CD4-positive, CD25-positive, alpha-beta regulatory T cell (primary cell): ENCODE measurements around the gene KCNIP1. TPM values are rescaled to one million over a fixed set of nuclear protein-coding genes. Genes with fewer than 3 reads are reported as not detected.

ENCODE experiments used
- ATAC-seq, 2 donors: fragments of 150-1000 bp; cut with Tn5 transposase; one replicate each; pipeline ENCODE4 v1.10.0; 2021; ENCODE audit warnings: low read depth in 2 of 2, moderate number of reproducible peaks in 2 of 2, moderate library complexity in 1 of 2
- DNase-seq, 3 donors: peaks; one replicate each; pipeline versions ENCODE4 v3.0.0 to v3.0.0-alpha.2; 2012 to 2022; ENCODE audit warnings: mixed read lengths in 1 of 3
- H3K27ac ChIP-seq: one replicate; pipeline ENCODE4 v1.7.0; 2013; ENCODE audit warnings: mild to moderate bottlenecking, low read length; ENCODE audit not compliant: insufficient read depth, poor library complexity, severe bottlenecking
- H3K27me3 ChIP-seq: one replicate; pipeline ENCODE4 v1.7.0; 2013; ENCODE audit warnings: low read length; ENCODE audit not compliant: control insufficient read depth, insufficient read depth
- H3K36me3 ChIP-seq: one replicate; pipeline ENCODE4 v1.7.0; 2013; ENCODE audit warnings: mild to moderate bottlenecking, low read length, moderate library complexity; ENCODE audit not compliant: control insufficient read depth, insufficient read depth
- H3K4me1 ChIP-seq: 2 replicates; pipeline ENCODE4 v1.7.0; 2013; ENCODE audit warnings: mild to moderate bottlenecking, low read length; ENCODE audit not compliant: insufficient read depth, control insufficient read depth, poor library complexity, severe bottlenecking
- H3K4me3 ChIP-seq: one replicate; pipeline ENCODE4 v1.7.0; 2013; ENCODE audit warnings: low read depth, mild to moderate bottlenecking, low read length, moderate library complexity
- H3K9me3 ChIP-seq, 2 experiments: 1 replicate in 1 of 2; 2 replicates in 1 of 2; pipeline ENCODE4 v1.7.0; 2013; ENCODE audit warnings: low read length in 2 of 2, mild to moderate bottlenecking in 1 of 2, moderate library complexity in 1 of 2; ENCODE audit not compliant: control insufficient read depth in 2 of 2
- H3K27ac Mint-ChIP-seq, 3 donors: one replicate each; pipeline ENCODE4 v1.8.0; 2020 to 2022; ENCODE audit warnings: mild to moderate bottlenecking in 3 of 3, mixed read lengths in 3 of 3, moderate library complexity in 2 of 3
- H3K27me3 Mint-ChIP-seq: one replicate; pipeline ENCODE4 v1.8.0; 2022; ENCODE audit warnings: mild to moderate bottlenecking, mixed read lengths
- H3K36me3 Mint-ChIP-seq: one replicate; pipeline ENCODE4 v1.8.0; 2020; ENCODE audit warnings: mixed read lengths
- H3K4me1 Mint-ChIP-seq, 4 donors: one replicate each; pipeline ENCODE4 v1.8.0; 2020 to 2022; ENCODE audit warnings: mixed read lengths in 4 of 4, mild to moderate bottlenecking in 1 of 4
- H3K4me3 Mint-ChIP-seq, 4 donors: one replicate each; pipeline ENCODE4 v1.8.0; 2020 to 2022; ENCODE audit warnings: mild to moderate bottlenecking in 4 of 4, mixed read lengths in 4 of 4, moderate library complexity in 3 of 4
- H3K9me3 Mint-ChIP-seq, 7 donors: one replicate each; pipeline ENCODE4 v1.8.0; 2020 to 2022; ENCODE audit warnings: mixed read lengths in 7 of 7, mild to moderate bottlenecking in 3 of 7, moderate library complexity in 2 of 7
- polyA plus RNA-seq, 4 donors: library from polyadenylated mRNA; unstranded; fragments of 300-500 nt; fragmentation: Illumina TruSeq; gene quantifications; one replicate each; pipeline ENCODE4 v1.2.3, GENCODE V29; 2021
- total RNA-seq: library from RNA; stranded (reverse); gene quantifications from one replicate; pipeline ENCODE4 v1.2.3, GENCODE V29; 2022

The KCNIP1 gene
- total and polyA plus RNA-seq, 5 donors from 2014 or later, result not detected

DNA sequence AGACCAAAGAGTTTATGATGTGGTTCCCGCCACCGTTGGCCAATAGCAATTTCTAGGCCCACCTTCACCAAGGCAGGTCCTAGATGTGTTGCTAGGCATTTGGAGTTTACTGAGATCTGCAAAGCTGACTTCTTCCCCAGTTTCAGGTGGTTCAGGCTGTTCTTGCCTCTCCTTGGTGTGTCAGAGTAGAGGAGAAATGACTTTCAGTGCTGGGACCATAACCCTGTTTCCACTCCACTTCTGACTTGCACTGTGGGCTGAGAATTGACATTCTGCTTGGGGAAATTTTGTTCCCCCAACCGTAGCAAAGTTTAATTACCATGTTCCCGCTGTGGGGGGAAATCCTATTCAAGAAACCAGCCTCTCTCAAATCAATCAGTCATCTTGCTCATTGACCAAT, 151.7 kb downstream of the KCNIP1 start:
- Histone ChIP-seq H3K27me3 (no peaks in the 10 kb centered on the region), H3K4me3 (no peak overlapping the region), H3K9me3 (no peaks in the 10 kb centered on the region), H3K27ac (no peak overlapping the region), H3K36me3 (no peaks in the 10 kb centered on the region), H3K4me1 (no peaks in the 10 kb centered on the region)
- H3K27ac Mint-ChIP-seq, result no peak overlapping the region
- no peak for DNase-seq
- H3K9me3 Mint-ChIP-seq, result no peaks in the 10 kb centered on the region
- no peak for ATAC-seq
- H3K27me3 Mint-ChIP-seq, result peaks cover 11% of the 10 kb centered on the region
- H3K4me1 Mint-ChIP-seq, result no peaks in the 10 kb centered on the region
- no peak overlapping the region for H3K4me3 Mint-ChIP-seq
- H3K36me3 Mint-ChIP-seq, result no peaks in the 10 kb centered on the region

DNA sequence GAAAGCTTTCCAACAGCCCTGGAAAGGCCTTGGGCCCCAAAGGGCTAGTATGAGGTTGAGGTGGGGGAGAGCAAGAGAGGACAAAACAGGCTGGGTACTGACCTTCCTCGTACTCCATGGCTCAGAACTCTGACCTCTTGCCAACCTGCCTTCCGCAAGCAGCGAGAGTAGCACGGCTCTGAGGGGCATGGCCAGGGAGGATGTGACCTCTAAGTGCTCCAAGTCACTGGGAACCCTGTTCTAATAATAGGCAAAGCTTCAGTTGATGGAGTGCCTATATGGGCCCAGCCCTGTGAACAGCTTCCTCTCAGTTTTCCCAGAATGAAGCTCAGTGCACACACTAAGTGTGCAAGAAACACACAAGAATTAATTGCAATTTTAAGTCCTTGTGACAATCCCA, 152.1 kb downstream of the KCNIP1 start:
- no peaks in the 10 kb centered on the region for H3K27me3 ChIP-seq
- no peaks in the 10 kb centered on the region for H3K4me1 ChIP-seq
- peaks cover 11% of the 10 kb centered on the region for H3K27me3 Mint-ChIP-seq
- H3K27ac ChIP-seq, result no peak overlapping the region
- no peak overlapping the region for H3K4me3 ChIP-seq
- H3K4me1 Mint-ChIP-seq, result no peaks in the 10 kb centered on the region
- no peaks in the 10 kb centered on the region for H3K36me3 Mint-ChIP-seq
- no peak overlapping the region for H3K4me3 Mint-ChIP-seq
- H3K36me3 ChIP-seq, result no peaks in the 10 kb centered on the region
- no peak overlapping the region for H3K27ac Mint-ChIP-seq
- no peaks in the 10 kb centered on the region for H3K9me3 ChIP-seq
- DNase-seq, result no peak
- ATAC-seq, result no peak
- no peaks in the 10 kb centered on the region for H3K9me3 Mint-ChIP-seq

DNA sequence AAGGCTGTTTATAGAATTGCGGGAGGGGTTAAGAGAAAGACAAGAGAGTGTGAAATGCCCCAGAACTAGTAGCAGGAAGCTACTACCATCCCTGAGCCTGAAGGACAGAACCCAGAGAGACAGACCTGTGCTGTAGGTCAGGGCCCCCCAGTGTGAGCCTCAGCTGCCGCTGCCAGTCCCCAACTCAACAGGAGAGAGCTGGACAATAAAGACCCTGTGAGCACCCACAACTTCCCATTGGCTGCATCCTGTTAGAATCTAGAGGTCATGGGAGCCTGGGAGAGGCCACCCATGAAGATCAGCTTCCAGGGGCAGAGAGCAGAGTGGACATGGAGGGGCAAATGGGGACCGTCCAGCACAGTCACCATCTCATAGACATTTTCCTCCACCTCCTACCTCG, 152.5 kb downstream of the KCNIP1 start:
- H3K4me1 Mint-ChIP-seq, result no peaks in the 10 kb centered on the region
- DNase-seq, result no peak
- no peaks in the 10 kb centered on the region for H3K36me3 Mint-ChIP-seq

DNA sequence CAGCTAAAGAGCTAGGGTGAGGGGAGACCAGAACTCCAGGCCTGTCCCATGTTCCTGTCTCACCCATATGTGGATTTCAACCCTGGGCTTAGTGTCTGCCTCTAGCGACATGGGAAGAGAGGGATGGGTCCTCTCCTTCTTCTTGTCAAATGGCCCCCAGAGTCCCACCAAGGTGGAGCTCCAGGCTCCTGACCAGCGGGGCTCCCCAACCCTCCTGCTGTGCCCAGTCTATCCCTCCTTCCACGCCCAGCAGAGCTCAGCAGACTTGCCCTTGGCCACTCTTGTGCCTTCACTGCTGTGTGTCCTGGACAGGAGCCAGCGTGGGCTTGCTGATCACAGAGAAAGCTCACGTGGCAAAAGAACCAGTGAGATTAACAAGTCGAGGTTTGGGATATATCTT, 156.7 kb downstream of the KCNIP1 start:
- no peak overlapping the region for H3K4me3 Mint-ChIP-seq
- no peak for ATAC-seq
- DNase-seq, result no peak
- Histone ChIP-seq H3K4me3 (no peak overlapping the region), H3K36me3 (no peaks in the 10 kb centered on the region), H3K9me3 (no peaks in the 10 kb centered on the region), H3K4me1 (no peaks in the 10 kb centered on the region), H3K27me3 (no peaks in the 10 kb centered on the region), H3K27ac (no peak overlapping the region)
- H3K4me1 Mint-ChIP-seq, result no peaks in the 10 kb centered on the region
- H3K27me3 Mint-ChIP-seq, result peaks cover 7% of the 10 kb centered on the region
- no peaks in the 10 kb centered on the region for H3K36me3 Mint-ChIP-seq
- H3K9me3 Mint-ChIP-seq, result peaks cover 0 to 4% (median 0%) of the 10 kb centered on the region in 7 donors
- no peak overlapping the region for H3K27ac Mint-ChIP-seq

More for the DNA sequence above, 152.5 kb downstream of the KCNIP1 start:
- ATAC-seq, result no peak
- peaks cover 11% of the 10 kb centered on the region for H3K27me3 Mint-ChIP-seq
- no peaks in the 10 kb centered on the region for H3K36me3 ChIP-seq
- H3K27ac Mint-ChIP-seq, result no peak overlapping the region
- H3K4me1 ChIP-seq, result no peaks in the 10 kb centered on the region
- H3K4me3 ChIP-seq, result no peak overlapping the region
- no peaks in the 10 kb centered on the region for H3K9me3 ChIP-seq
- no peak overlapping the region for H3K27ac ChIP-seq
- no peaks in the 10 kb centered on the region for H3K9me3 Mint-ChIP-seq
- no peaks in the 10 kb centered on the region for H3K27me3 ChIP-seq
- H3K4me3 Mint-ChIP-seq, result no peak overlapping the region

DNA sequence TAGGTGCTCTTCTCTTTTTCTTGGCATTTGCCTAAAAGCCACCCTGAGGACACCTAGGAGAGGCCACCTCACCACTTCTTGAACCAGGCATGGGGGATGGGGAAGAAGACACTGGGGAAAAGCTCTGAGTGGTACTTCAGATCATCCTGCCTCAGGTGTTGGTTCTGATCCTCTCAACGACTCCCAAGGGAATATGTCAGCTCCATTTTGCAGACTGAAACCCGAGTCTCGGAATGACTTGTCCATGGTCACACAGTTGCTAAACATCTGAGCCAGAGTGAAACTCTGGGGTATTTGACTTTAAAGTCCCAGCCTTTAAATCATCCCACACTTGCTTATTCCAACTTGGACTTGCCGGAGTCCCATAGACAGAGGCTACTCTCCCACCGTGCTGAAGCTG, 159.1 kb downstream of the KCNIP1 start:
- no peak for ATAC-seq
- H3K36me3 ChIP-seq, result no peaks in the 10 kb centered on the region
- Mint-ChIP-seq H3K27ac (no peak overlapping the region), H3K27me3 (peaks cover 7% of the 10 kb centered on the region), H3K9me3 (peaks cover 0 to 4% (median 0%) of the 10 kb centered on the region in 7 donors), H3K4me3 (no peak overlapping the region), H3K36me3 (no peaks in the 10 kb centered on the region), H3K4me1 (no peaks in the 10 kb centered on the region)
- H3K27me3 ChIP-seq, result no peaks in the 10 kb centered on the region
- H3K9me3 ChIP-seq, result no peaks in the 10 kb centered on the region
- H3K27ac ChIP-seq, result no peak overlapping the region
- no peaks in the 10 kb centered on the region for H3K4me1 ChIP-seq
- H3K4me3 ChIP-seq, result no peak overlapping the region
- no peak for DNase-seq

DNA sequence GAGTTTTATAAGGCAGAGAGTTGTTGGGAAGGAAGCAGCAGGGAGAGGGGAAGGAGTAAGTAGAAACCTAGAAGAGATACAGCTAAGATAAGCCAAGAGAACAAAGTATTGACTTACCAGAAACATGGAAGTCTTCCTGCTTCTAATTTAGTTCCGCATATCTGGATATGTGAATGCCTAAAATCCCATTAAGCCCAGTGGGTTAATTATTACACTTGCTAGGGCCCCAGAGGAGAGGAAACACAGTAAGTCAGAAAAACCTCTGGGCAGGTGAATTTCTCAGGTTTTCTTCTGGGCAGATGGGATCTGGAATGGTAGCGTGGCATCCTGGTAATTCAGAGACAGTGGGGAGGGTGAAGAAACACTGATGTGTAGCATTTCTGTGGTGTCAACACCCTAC, 175.0 kb downstream of the KCNIP1 start:
- peaks cover 0 to 9% (median 2%) of the 10 kb centered on the region in 4 donors for H3K4me1 Mint-ChIP-seq
- peaks cover 28% of the 10 kb centered on the region for H3K27me3 Mint-ChIP-seq
- H3K4me1 ChIP-seq, result no peaks in the 10 kb centered on the region
- H3K4me3 Mint-ChIP-seq, result no peak overlapping the region
- peaks cover 0 to 4% (median 0%) of the 10 kb centered on the region in 7 donors for H3K9me3 Mint-ChIP-seq
- no peak overlapping the region for H3K4me3 ChIP-seq
- DNase-seq (no peak), ATAC-seq (no peak)
- no peak overlapping the region for H3K27ac Mint-ChIP-seq
- H3K36me3 Mint-ChIP-seq, result no peaks in the 10 kb centered on the region
- H3K9me3 ChIP-seq, result no peaks in the 10 kb centered on the region
- no peaks in the 10 kb centered on the region for H3K36me3 ChIP-seq
- no peak overlapping the region for H3K27ac ChIP-seq
- H3K27me3 ChIP-seq, result peaks cover 11% of the 10 kb centered on the region

DNA sequence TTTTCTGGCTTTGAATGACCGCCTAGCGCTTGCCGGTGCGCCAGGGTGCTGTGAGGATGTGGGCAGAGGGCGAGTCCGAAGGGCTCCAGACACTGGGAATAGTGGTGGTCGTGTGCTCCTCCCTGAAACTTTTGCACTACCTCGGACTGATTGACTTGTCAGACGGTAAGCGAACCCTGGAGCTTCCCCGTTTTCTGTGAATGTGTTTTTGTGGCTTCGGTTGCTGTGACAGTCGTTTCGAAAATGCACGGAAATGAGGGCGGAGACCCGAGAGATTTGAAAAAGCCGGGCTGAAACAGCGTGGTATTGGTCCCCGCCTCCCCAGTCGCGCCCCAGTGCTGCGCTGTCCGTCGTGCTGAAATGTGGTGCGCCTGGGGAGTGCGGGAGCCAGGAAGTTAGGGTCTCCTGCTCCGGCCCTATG, 177.2 kb downstream of the KCNIP1 start:
- Mint-ChIP-seq H3K4me1 (peaks cover 0 to 9% (median 2%) of the 10 kb centered on the region in 4 donors), H3K36me3 (no peaks in the 10 kb centered on the region), H3K27me3 (peaks cover 29% of the 10 kb centered on the region), H3K4me3 (no peak overlapping the region), H3K9me3 (peaks cover 0 to 4% (median 0%) of the 10 kb centered on the region in 7 donors), H3K27ac (no peak overlapping the region)
- no peak overlapping the region for H3K4me3 ChIP-seq
- H3K27ac ChIP-seq, result no peak overlapping the region
- H3K4me1 ChIP-seq, result no peaks in the 10 kb centered on the region
- peak in 2 of 3 donors; percentile 18 to 69 for DNase-seq
- peaks cover 11% of the 10 kb centered on the region for H3K27me3 ChIP-seq
- no peaks in the 10 kb centered on the region for H3K9me3 ChIP-seq
- H3K36me3 ChIP-seq, result no peaks in the 10 kb centered on the region
- ATAC-seq, result no peak

DNA sequence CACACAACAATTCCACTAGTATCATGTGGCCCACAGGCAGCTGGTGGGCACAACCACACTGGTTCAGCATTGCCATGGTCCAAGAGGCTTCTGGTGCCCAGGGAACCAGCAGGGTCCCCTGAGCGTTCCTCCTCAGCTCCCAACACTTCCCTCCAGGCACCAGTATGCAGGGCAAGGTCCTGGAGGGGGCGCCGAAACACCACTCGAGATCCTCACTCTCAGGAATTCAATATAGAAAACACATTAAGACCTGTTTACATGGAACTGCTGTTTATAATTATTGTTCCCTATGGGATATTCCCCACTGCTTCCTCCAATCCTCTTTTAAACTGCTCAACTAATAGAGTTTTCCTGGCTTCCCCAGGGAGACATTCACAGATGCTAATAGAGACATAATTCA, 187.8 kb downstream of the KCNIP1 start:
- H3K36me3 Mint-ChIP-seq, result no peaks in the 10 kb centered on the region
- peaks cover 0 to 1% (median 0%) of the 10 kb centered on the region in 7 donors for H3K9me3 Mint-ChIP-seq
- no peak for ATAC-seq
- no peak overlapping the region for H3K4me3 ChIP-seq
- H3K4me3 Mint-ChIP-seq, result no peak overlapping the region
- peaks cover 11% of the 10 kb centered on the region for H3K27me3 ChIP-seq
- H3K9me3 ChIP-seq, result no peaks in the 10 kb centered on the region
- H3K4me1 ChIP-seq, result no peaks in the 10 kb centered on the region
- H3K27me3 Mint-ChIP-seq, result peaks cover 41% of the 10 kb centered on the region
- H3K36me3 ChIP-seq, result no peaks in the 10 kb centered on the region
- H3K27ac Mint-ChIP-seq, result no peak overlapping the region
- H3K4me1 Mint-ChIP-seq, result no peaks in the 10 kb centered on the region
- no peak for DNase-seq
- H3K27ac ChIP-seq, result no peak overlapping the region
